HG02885 (cell line): ENCODE measurements around the gene OSBPL1A.

Experiments used
- ATAC-seq: cut with Tn5 transposase; IDR thresholded peaks from one replicate; pipeline ENCODE4 v1.9.1; 2021; ENCODE audit warnings: mild to moderate bottlenecking; ENCODE audit not compliant: unreplicated experiment, poor library complexity

Gene OSBPL1A

DNA sequence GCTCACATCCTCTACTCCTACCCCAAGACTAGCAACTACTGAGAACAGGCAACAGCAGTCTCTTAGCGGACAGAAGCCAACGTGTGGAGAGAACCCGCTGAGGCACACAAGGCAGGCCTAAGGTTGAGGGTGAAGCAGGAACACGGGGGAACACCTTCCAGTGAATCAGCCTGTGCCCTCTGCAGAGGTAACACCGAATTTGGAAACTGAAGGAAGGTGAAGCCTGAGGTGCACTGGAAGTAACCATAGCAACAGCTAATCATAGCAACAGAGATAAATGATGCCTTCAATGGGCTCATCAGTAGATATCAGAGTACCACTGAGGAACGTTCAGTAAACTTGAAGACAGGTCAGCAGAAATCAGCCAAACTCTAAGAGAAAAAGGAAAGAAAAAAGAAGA lies 43.3 kb downstream of the OSBPL1A start:
- ATAC-seq: no peak

DNA sequence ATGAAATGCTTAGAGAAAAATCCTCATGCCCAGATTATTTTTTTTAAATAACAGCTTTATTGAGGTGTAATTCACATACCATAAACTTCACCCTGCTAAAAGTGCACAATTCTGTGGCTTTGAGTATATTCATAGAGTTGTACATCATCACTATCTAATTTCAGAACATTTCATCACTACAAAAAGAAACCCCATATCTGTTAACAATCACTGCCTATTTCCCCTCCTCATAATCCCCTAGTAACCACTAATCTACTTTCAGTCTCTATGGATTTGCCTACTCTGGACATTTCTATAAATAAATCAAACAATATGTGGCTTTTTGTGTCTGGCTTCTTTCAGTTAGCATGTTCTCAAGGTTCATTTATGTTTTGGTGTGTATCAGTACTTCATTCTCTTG lies 51.4 kb downstream of the OSBPL1A start:
- ATAC-seq: no peak

DNA sequence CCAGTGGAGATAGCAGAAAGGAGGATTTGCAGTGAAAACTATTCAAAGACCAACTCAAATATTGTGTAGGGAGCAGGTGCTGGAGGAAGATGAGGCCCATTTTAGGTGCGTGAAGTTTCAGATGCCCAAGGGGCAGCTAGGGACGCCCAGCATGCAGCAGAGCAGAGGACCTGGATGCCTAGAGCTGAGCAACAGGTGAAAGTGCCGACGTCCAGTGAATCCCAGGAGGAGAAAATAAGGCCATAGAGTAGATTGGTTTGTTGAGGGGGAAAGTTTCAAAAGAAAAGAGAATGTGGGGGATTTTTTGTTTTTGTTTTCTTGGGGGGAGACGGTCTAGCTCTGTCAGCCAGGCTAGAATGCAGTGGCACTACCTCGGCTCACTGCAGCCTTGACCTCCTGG lies 53.1 kb downstream of the OSBPL1A start:
- no peak for ATAC-seq

DNA sequence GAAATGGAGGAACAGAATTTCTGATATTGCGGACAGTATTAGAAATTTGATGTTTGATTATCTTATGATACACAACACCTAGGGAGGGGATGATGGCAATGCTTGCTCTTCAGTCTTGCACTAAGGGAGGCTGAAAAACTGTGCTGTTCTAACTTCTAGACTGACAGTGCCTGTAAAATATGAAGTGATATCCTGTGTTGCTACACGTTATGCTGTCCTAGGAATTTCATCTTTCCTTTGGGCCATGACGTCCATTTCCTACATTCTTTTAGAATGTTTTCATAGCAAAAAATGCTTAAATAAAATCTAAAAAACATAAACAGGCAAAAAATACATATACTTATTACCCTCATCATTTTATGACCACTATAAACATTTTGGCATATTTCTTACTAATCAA lies 55.3 kb downstream of the OSBPL1A start:
- ATAC-seq: no peak

DNA sequence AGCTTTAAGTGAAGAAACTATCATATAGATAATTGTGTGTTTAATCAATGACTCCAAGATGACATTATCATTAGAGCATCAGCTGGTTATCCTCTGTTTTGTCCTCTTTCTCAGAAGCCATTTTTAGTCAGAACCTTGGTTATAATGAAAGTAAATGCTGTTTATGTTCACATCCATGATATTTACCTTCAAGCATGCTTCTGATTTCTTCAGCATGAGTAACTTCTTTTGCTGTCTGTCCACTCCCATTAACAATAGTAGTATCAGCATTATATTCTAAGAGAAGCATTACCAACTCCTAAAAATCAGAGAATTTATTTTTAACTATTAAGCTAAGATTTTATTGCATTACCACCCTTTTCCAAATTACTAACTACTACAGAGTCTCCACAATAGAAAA lies 56.3 kb downstream of the OSBPL1A start:
- no peak for ATAC-seq

DNA sequence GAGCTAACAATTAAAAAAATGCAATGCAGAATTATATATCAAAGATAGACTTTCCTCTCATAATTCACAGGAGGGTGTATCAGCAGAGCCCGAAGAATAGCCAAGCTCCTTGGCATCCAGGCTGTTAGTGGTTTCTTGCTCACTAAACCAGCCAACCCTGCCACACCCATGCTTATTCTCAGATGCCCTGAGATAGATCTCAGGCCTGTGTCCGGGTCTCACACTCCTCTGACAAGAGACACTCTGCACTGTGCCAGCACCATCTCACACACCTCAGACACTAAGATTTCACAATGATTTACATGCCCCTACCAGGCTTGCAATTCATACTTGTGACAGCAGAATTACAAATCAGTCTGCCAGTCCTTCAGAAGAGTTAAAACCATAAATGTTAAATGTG lies 64.5 kb downstream of the OSBPL1A start:
- ATAC-seq: no peak

DNA sequence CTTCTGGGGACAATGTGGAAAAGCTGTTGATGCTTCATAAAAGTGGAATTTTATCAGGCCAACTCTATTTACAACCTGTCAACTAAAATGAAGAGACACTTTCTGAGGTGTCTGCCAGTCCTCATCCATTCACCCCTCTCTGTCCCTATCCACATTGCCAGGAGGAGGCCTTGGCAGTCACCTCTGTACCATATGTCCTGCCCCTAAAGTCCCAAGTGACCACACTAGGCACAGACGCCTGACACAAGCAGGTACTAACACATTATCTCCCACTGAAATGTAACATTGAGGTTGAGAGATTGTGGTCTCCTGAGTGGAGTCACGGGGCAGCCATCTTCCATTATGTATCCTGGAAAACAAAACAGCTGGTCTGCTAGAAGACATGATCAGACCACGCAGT lies 71.4 kb downstream of the OSBPL1A start:
- no peak for ATAC-seq

DNA sequence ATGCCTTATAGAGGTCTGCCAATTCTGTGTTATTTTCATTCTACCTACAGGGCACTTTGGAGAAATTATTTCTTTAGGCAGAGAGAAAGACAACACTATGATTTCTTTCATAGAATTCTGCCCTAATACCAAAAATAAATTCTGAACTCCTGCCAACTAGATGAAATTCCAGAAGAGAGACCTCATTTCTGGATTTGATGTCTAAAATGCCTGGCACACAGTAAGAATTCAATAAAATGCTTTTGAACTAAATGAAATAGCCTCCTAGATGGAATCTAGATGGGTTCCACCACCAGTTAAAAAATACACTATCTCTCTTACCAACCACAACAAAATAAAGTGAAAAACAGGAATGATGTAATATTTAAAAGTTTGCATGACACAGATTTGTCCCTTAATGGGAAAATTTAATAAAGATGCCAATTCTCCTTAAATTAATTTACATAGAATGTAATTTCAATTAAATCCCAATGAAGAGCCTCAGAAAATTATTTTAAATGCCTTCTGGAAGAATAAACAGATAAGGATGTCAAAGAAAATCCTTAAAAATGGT lies 75.0 kb downstream of the OSBPL1A start:
- ATAC-seq: no peak

DNA sequence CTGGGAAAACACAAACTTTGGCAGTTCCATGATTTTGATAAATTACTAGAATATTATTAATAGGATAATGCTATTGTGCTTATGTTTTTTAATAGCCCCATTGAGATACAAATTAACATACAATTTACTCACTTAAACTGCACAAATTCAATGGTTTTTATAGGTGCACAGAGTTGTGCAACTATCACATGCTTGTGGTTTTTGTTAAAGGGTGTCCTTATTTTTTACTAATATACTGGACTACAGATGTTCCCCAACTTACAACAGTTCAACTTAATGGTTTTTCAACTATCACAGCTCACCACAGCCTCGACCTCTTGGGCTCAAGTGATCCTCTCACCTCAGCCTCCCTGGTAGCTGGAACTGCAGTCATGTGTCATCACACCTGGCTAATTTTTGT lies 76.6 kb downstream of the OSBPL1A start:
- no peak for ATAC-seq

DNA sequence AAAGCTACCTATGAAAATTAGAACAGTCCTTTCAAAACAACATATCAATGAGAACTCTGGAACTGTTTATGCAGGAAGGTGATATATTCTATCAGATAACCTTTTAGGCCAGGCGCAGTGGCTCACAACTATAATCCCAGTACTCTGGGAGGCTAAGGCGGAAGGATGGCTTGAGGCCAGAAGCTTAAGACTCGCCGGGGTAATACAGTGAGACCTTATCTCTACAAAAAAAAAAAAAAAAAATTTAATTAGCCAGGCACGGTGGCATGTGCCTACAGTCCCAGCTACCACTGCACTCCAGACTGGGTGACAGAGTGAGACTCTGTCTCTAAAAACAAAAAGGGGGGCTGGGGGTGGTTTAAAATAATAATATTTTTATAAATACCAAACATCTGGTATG lies 77.9 kb downstream of the OSBPL1A start:
- ATAC-seq: no peak

DNA sequence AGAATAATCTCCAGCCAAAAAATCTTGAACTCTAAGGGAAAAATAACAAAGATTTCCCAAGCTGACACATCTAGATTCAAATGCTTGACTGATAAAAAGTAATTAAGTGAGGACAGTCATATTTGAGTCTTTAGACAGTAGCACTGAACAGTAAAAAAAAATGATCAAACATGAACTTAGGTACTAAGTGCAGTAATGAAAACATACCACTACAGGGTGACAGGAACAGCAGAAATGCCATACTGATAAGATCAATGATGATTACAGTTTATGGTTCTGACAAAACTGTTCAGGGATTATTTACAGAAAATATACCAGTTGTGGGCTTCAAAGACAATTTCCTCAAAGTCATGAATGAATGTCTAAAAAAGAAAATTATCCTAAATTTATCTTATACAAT lies 80.3 kb downstream of the OSBPL1A start:
- no peak for ATAC-seq

DNA sequence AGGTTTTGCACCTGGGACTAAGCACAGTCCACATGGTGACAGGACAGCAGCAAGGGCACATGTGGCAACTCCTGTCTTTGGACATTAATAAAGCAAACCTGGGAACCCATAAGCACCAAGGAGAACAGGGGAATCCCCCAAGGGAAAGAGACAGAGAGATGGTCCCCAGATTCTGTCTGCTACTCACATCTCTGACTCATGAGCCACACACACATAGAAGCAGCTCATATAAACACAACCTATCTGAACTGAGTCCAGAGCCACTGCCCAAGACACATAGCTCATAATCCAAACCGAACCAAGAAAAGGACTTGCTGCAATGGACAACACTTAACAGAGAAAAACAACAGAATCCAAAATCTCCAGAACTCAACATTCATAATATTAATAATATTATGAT lies 82.5 kb downstream of the OSBPL1A start:
- ATAC-seq: no peak

DNA sequence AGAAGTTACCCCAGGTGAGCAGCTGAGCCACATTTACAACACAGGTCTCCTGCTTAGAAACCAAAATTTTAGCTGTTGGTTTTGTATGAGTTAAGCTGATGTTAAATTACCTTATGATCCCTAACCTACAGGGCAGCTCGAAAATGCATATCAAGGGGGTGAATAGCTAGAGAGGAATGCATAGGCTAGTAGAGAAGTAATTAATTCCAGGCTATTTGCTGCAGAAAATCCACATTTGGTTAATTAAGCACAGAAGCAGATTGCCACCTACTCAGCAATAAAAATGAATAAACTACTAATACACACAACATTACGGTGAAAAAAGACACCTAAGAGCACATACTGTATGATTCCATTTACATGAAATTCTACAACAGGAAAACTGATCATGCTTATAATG lies 91.4 kb downstream of the OSBPL1A start:
- no peak for ATAC-seq

DNA sequence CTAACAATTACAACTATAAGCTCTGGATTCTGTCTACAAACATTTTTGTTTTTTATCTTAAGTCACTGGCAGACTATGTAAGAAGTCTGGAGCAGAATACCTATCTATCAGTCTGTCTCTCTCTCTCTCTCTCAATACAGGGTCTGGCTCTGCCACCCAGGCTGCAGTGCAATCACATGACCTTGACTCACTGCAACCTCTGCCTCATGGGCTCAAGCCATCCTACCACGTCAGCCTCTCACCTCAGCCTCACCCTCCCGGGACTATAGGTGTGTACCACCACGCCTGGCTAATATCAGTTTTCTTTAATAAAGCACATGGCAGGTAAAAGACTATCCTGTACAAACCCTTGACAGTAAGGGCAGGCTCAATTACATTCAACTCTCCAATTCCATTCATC lies 96.9 kb downstream of the OSBPL1A start:
- ATAC-seq: no peak

DNA sequence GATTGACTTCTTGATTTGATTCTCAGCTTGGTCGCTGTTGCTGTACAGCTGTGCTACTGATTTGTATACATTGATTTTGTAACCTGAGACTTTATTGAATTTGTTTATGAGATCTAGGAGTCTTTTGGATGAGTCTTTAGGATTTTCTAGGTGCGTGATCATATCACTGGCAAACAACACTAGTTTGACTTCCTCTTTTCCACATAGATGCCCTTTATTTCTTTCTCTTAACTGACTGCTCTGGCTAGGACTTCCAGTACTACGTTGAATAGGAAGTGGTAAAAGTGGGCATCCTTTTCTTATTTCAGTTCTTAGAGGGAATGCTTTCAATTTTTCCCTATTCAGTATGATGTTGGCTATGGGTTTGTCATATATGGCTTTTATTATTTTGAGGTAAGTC lies 101.3 kb downstream of the OSBPL1A start:
- ATAC-seq: no peak

DNA sequence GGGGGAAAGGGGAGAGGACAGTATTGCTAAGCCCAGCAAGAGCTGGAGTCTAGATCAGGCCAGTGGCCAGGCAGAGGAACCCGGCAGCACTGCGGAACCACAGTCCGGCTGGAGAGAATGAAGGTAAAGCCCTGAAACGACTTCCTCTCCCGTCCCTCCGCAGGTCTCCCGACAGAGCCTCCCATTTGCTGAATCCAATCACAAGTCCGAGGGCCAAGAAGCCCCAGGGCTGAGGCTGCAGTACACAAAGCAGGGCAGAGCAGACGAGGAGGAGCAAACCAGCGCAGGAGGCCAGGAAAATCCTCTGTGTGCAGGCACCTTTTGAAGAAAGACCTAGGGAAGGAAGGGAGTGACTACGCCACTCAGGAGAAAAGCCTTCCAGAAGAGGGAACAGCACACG lies 104.4 kb downstream of the OSBPL1A start:
- ATAC-seq: no peak

DNA sequence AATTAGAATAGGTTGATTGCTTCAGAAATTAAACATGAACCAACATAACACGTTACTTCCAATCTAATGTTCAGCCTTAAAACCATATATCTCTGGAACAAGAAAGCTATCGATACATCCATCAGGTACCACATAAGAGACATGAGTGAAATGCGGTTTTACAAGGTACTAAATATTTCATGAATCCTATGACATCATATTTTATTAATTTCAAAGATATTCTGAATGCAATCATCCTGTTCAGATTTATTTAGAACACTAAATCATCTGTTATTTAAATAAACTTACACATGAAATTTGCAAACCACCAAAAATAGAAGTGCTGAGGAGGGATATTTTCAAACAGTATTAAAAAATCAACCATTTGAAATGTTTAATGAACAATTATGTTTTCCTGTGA lies 119.0 kb downstream of the OSBPL1A start:
- no peak for ATAC-seq

DNA sequence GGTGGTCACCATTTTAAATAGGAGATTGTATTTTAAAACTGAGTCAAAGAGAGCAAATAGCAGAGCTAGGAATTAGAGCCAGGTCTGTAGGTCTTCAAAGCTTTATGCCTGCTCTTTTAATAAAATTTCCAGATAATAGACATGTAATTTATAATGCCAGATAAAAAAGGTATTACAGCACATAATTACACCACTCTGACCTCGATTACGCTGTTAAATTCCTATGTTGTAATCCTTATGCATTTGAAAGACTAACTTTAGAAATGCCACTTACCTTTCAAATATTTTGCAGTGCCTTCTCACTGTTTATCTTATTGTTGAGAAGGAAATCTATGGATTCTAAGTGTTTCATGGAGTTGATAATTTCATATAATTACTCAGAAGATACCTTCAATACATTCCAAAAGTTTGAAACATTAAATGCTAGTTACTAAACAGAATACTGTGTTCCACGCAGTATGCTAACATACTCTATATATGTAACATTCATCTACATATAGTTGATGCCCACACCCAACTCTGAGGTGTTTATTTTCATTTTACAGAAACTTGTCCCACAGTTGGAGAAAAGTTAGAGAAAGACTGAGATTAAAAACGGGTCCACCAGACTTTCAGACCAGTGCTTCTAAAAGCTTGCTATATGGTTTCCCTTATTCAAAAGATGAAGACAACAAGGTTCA lies 120.0 kb downstream of the OSBPL1A start:
- no peak for ATAC-seq

DNA sequence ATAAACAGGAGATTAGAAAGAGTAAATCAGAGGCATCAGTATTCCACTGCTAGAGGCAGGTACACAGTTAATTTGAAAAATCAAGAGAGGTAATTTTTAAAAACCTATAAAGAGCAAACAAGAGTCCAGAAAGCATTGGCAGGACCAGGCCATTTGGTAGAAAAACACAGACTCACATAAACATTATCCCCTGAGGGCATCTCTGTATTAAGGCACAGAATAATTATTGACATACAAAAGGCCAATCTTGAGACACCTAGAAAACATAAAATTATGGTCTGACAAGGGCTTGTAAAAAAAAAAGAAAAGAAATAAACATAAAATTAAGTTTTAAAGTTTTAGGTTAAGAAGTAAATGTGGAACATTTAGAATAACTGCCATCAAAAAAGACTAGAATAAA lies 120.6 kb downstream of the OSBPL1A start:
- ATAC-seq: no peak

DNA sequence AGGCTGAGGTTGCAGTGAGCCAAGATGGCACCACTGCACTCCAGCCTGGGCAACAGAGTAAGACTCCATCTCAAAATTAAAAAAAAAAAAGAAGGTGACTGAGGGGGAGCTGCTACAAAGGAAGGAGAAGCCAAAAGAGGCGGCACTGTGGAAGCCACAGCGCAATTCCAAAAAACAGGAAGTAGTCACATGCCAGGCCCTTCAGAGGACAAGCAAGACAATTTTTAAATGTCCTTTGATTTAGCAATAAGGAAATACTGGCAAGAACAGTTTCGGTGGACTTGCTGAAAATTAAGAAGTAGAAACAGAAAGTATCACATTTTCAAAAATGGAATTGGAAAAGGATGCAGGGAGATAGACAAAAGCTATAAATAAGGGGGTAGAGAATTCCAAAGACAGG lies 122.8 kb downstream of the OSBPL1A start:
- ATAC-seq: no peak

DNA sequence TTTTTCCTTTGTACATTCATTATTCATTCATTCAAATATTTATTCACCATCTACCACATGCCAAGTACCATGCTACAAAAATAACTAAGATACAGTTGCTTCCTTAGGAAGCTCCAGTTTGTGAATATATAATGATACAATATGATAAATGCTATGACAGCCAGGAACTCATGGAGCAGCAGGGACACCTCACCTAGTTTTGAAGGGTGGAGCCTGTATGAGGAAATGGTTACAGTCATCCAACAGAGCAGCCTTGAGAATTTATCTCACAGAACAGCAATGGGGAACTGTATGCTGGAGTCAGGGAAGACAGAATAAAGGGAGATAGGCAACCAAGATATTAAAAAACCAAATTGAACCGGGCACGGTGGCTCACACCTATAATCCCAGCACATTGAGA lies 124.0 kb downstream of the OSBPL1A start:
- no peak for ATAC-seq

DNA sequence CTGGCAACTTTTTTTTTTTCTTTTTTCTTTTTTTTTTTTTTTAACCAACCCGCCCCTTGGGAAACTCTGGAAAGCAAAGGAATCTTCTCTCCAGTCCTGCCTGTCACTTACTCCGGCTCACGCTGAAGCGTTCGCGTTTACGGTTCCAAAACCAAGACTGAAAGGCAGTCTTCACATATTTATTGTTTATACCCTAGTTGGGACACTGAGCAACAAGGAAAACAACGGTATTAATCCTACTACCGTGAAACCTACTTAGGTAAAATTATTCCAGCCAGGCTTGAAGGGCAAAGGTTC lies 125.4 kb downstream of the OSBPL1A start:
- ATAC-seq: no peak
